H9 (cell line): Measurements from ENCODE around the gene DHODH. TPM values are rescaled to one million over a fixed set of nuclear protein-coding genes. Genes with fewer than 3 reads are reported as not detected.
"Not testable (repeated sequence)": the region's sequence is repeated elsewhere in the genome, so short reads cannot be mapped to it uniquely, and the experiment has no call there.

ENCODE experiments used
- DNase-seq: peaks from one replicate; pipeline ENCODE4 v3.0.0-alpha.2; 2017
- H2AFZ ChIP-seq: one replicate; pipeline ENCODE4 v1.6.1; 2013; ENCODE audit warnings: mild to moderate bottlenecking, low read length, control low read depth, moderate library complexity
- H2AK5ac ChIP-seq: 2 replicates; pipeline ENCODE4 v1.6.1; 2013; ENCODE audit warnings: low read length, control low read depth, mixed read lengths; ENCODE audit not compliant: insufficient read length
- H2BK120ac ChIP-seq: one replicate; pipeline ENCODE4 v1.6.1; 2013; ENCODE audit warnings: low read depth, mild to moderate bottlenecking, low read length, control low read depth, inconsistent platforms; ENCODE audit not compliant: poor library complexity, severe bottlenecking
- H2BK12ac ChIP-seq: 2 replicates; pipeline ENCODE4 v1.6.1; 2013; ENCODE audit warnings: low read length, control low read depth, mixed read lengths, low read depth; ENCODE audit not compliant: insufficient read length
- H2BK15ac ChIP-seq: 2 replicates; pipeline ENCODE4 v1.6.1; 2013; ENCODE audit warnings: low read depth, low read length, control low read depth
- H2BK20ac ChIP-seq: one replicate; pipeline ENCODE4 v1.6.1; 2013; ENCODE audit warnings: low read depth, mild to moderate bottlenecking, low read length, control low read depth, inconsistent platforms; ENCODE audit not compliant: poor library complexity, severe bottlenecking
- H2BK5ac ChIP-seq: 2 replicates; pipeline ENCODE4 v1.6.1; 2013; ENCODE audit warnings: low read length, control low read depth, mixed read lengths; ENCODE audit not compliant: insufficient read length
- H3K14ac ChIP-seq: 2 replicates; pipeline ENCODE4 v1.6.1; 2013; ENCODE audit warnings: low read length, control low read depth; ENCODE audit not compliant: insufficient read depth
- H3K18ac ChIP-seq: 2 replicates; pipeline ENCODE4 v1.6.1; 2013; ENCODE audit warnings: low read depth, mild to moderate bottlenecking, mixed read lengths, low read length, control low read depth; ENCODE audit not compliant: insufficient read length
- H3K23ac ChIP-seq: 2 replicates; pipeline ENCODE4 v1.6.1; 2013; ENCODE audit warnings: low read length, control low read depth, mixed read lengths, low read depth; ENCODE audit not compliant: insufficient read length
- H3K23me2 ChIP-seq: 2 replicates; pipeline ENCODE4 v1.6.1; 2013; ENCODE audit warnings: low read depth, mild to moderate bottlenecking, mixed read lengths, low read length, control low read depth; ENCODE audit not compliant: insufficient read length, poor library complexity, severe bottlenecking
- H3K27ac ChIP-seq: 2 replicates; pipeline ENCODE4 v1.5.1; 2013; ENCODE audit warnings: low read length, control low read depth, mixed read lengths, low read depth; ENCODE audit not compliant: insufficient read length
- H3K27me3 ChIP-seq: 2 replicates; pipeline ENCODE4 v1.6.1; 2013; ENCODE audit warnings: low read length, control low read depth, inconsistent platforms; ENCODE audit not compliant: insufficient read depth
- H3K4ac ChIP-seq: 2 replicates; pipeline ENCODE4 v1.6.1; 2013; ENCODE audit warnings: low read depth, mild to moderate bottlenecking, control low read depth, inconsistent platforms, low read length, moderate library complexity
- H3K4me1 ChIP-seq: 2 replicates; pipeline ENCODE4 v1.6.1; 2013; ENCODE audit warnings: low read length, control low read depth, inconsistent platforms; ENCODE audit not compliant: insufficient read depth
- H3K4me2 ChIP-seq: 2 replicates; pipeline ENCODE4 v1.6.1; 2013; ENCODE audit warnings: low read length, control low read depth, mixed read lengths; ENCODE audit not compliant: insufficient read length, insufficient read depth
- H3K56ac ChIP-seq: 2 replicates; pipeline ENCODE4 v1.6.1; 2013; ENCODE audit warnings: low read depth, mild to moderate bottlenecking, mixed read lengths, low read length, control low read depth; ENCODE audit not compliant: insufficient read length
- H3K79me1 ChIP-seq: 2 replicates; pipeline ENCODE4 v1.6.1; 2013; ENCODE audit warnings: low read depth, mild to moderate bottlenecking, moderate library complexity, low read length, control low read depth, inconsistent platforms; ENCODE audit not compliant: insufficient read depth, poor library complexity, severe bottlenecking
- H3K79me2 ChIP-seq: 2 replicates; pipeline ENCODE4 v1.6.1; 2013; ENCODE audit warnings: low read length, control low read depth, inconsistent platforms; ENCODE audit not compliant: insufficient read depth
- H3K9ac ChIP-seq: 2 replicates; pipeline ENCODE4 v1.6.1; 2013; ENCODE audit warnings: low read length, control low read depth, mixed read lengths; ENCODE audit not compliant: insufficient read length; ENCODE audit errors: extremely low read depth
- H3K9me3 ChIP-seq: one replicate; pipeline ENCODE4 v1.6.1; 2013; ENCODE audit warnings: low read depth, low read length, inconsistent platforms; ENCODE audit not compliant: control insufficient read depth
- H3T11ph ChIP-seq: one replicate; pipeline ENCODE4 v1.6.1; 2013; ENCODE audit warnings: mild to moderate bottlenecking, low read length, control low read depth, inconsistent platforms
- H4K20me1 ChIP-seq: one replicate; pipeline ENCODE4 v1.6.1; 2013; ENCODE audit not compliant: control insufficient read depth, insufficient read length, insufficient read depth
- H4K5ac ChIP-seq: 2 replicates; pipeline ENCODE4 v1.6.1; 2013; ENCODE audit warnings: low read depth, mild to moderate bottlenecking, mixed read lengths, low read length, control low read depth; ENCODE audit not compliant: insufficient read length
- H4K8ac ChIP-seq: replicated peaks from 2 replicates; pipeline ENCODE4 v1.6.1; 2013; ENCODE audit warnings: low read length, control low read depth, mixed read lengths, low read depth; ENCODE audit not compliant: insufficient read length
- H4K91ac ChIP-seq: 2 replicates; pipeline ENCODE4 v1.6.1; 2013; ENCODE audit warnings: low read depth, mild to moderate bottlenecking, moderate library complexity, mixed read lengths, low read length, control low read depth; ENCODE audit not compliant: insufficient read length
- H3K27ac Mint-ChIP-seq, 3 experiments: 2 replicates in 2 of 3; 3 replicates in 1 of 3; pipeline ENCODE4 v1.8.0; 2020 to 2021; ENCODE audit warnings: mixed read lengths in 3 of 3, mild to moderate bottlenecking in 1 of 3, moderate library complexity in 1 of 3
- H3K27me3 Mint-ChIP-seq: 2 replicates; pipeline ENCODE4 v1.8.0; 2021; ENCODE audit warnings: low read depth, mild to moderate bottlenecking, moderate library complexity, mixed read lengths
- H3K36me3 Mint-ChIP-seq, 3 experiments: 2 replicates in 2 of 3; 3 replicates in 1 of 3; pipeline ENCODE4 v1.8.0; 2020 to 2021; ENCODE audit warnings: low read depth in 3 of 3, mixed read lengths in 3 of 3; ENCODE audit not compliant: insufficient read depth in 1 of 3
- H3K4me1 Mint-ChIP-seq, 2 experiments: 2 replicates each; pipeline ENCODE4 v1.8.0; 2020; ENCODE audit warnings: mixed read lengths in 2 of 2
- H3K4me3 Mint-ChIP-seq, 2 experiments: 2 replicates in 1 of 2; 3 replicates in 1 of 2; pipeline ENCODE4 v1.8.0; 2020 to 2021; ENCODE audit warnings: mild to moderate bottlenecking in 2 of 2, mixed read lengths in 2 of 2, moderate library complexity in 1 of 2
- H3K9me3 Mint-ChIP-seq, 2 experiments: 2 replicates in 1 of 2; 3 replicates in 1 of 2; pipeline ENCODE4 v1.8.0; 2020; ENCODE audit warnings: mild to moderate bottlenecking in 2 of 2, mixed read lengths in 2 of 2, moderate library complexity in 1 of 2
- WGBS: extraction: QIAGEN DNeasy Blood & Tissue Kit; methylation state at CpG from one replicate; pipeline ENCODE4 v1.1.7; 2013; ENCODE audit warnings: missing lambda C conversion rate, low lambda C conversion rate, mixed read lengths; ENCODE audit not compliant: insufficient read length; ENCODE audit errors: extremely low coverage; 5-methylcytosine and 5-hydroxymethylcytosine counted together
- total RNA-seq: library from RNA; stranded (reverse); gene quantifications from 2 replicates; pipeline ENCODE4 v1.2.1, GENCODE V29; 2021
- TF ChIP-seq, protein P1 (sequence below): fragments of 200-600 bp; sonication (generic); conservative IDR thresholded peaks from 3 replicates; pipeline ENCODE4 v1.8.0; 2021; ENCODE audit warnings: antibody characterized with exemption, mild to moderate bottlenecking

Gene DHODH
- total RNA-seq, 1 experiment from 2014 or later = 16.4 TPM

DNA sequence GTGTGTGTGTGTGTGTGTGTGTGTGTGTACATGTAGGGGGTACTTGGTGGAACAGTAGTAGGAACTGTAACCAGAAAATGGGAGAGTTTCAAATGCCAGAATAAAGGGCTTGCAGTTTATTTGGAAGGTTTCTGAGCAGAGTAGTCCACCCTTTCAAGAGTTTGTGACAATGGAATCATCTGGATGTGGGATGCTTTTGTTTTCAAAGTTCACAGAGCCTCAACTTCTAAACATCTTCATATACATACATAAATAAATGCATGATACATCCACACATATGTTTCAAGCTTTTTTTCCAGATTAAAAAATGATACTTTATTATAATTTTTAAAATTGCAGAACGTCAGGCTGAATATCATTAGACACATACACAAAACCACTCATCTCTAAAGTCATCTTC lies 5.9 kb upstream of the DHODH start:
- Histone ChIP-seq H3K79me1 (no peaks in the 10 kb centered on the region), H2AK5ac (no peak overlapping the region), H2BK120ac (no peak overlapping the region), H3K27me3 (no peaks in the 10 kb centered on the region), H3K4me2 (no peak overlapping the region), H2BK20ac (no peak overlapping the region), H4K8ac (no peak overlapping the region), H2BK12ac (no peak overlapping the region), H3K9me3 (no peaks in the 10 kb centered on the region), H3K23ac (no peak overlapping the region), H3K18ac (no peak overlapping the region), H4K91ac (no peak overlapping the region), H2BK15ac (no peak overlapping the region), H2BK5ac (no peak overlapping the region), H4K20me1 (no peaks in the 10 kb centered on the region), H3K14ac (no peak overlapping the region), H4K5ac (no peak overlapping the region), H3T11ph (no peak overlapping the region), H3K79me2 (no peaks in the 10 kb centered on the region), H2AFZ (no peak overlapping the region), H3K4me1 (no peaks in the 10 kb centered on the region), H3K23me2 (no peaks in the 10 kb centered on the region), H3K56ac (no peak overlapping the region), H3K27ac (no peak overlapping the region), H3K9ac (no peak overlapping the region), H3K4ac (no peak overlapping the region)
- H3K4me1 Mint-ChIP-seq = no peaks in the 10 kb centered on the region
- WGBS = no CpG with 5 or more reads among the region's 1 CpG
- no peak overlapping the region for H3K27ac Mint-ChIP-seq
- H3K27me3 Mint-ChIP-seq = peaks cover 28% of the 10 kb centered on the region
- TF ChIP-seq, protein P1, sequence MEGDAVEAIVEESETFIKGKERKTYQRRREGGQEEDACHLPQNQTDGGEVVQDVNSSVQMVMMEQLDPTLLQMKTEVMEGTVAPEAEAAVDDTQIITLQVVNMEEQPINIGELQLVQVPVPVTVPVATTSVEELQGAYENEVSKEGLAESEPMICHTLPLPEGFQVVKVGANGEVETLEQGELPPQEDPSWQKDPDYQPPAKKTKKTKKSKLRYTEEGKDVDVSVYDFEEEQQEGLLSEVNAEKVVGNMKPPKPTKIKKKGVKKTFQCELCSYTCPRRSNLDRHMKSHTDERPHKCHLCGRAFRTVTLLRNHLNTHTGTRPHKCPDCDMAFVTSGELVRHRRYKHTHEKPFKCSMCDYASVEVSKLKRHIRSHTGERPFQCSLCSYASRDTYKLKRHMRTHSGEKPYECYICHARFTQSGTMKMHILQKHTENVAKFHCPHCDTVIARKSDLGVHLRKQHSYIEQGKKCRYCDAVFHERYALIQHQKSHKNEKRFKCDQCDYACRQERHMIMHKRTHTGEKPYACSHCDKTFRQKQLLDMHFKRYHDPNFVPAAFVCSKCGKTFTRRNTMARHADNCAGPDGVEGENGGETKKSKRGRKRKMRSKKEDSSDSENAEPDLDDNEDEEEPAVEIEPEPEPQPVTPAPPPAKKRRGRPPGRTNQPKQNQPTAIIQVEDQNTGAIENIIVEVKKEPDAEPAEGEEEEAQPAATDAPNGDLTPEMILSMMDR = no peak
- H3K4me3 Mint-ChIP-seq = no peak overlapping the region
- no peaks in the 10 kb centered on the region; a peak in 1 of 5 replicates for H3K9me3 Mint-ChIP-seq
- DNase-seq = no peak
- no peaks in the 10 kb centered on the region for H3K36me3 Mint-ChIP-seq

DNA sequence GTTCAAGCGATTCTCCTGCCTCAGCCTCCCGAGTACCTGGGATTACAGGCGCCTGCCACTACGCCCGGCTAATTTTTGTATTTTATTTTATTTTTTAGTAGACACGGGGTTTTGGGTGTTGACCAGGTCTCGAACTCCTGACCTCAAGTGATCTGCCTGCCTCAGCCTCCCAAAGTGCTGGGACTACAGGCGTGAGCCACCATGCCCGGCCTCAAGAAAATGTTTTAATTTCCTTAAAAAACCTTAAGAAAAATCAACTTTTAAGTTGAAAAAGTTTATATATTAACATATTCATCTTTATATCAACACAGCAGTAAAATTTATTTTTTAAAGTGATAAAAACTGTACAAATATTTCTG lies 500 bp upstream of the DHODH start:
- H2BK120ac ChIP-seq, H4K91ac ChIP-seq: not testable (repeated sequence)

More for the DNA sequence above, 500 bp upstream of the DHODH start:
- H3K4me2 ChIP-seq, H2BK15ac ChIP-seq, H3K27ac ChIP-seq, H3K9me3 ChIP-seq, H3T11ph ChIP-seq, H3K36me3 Mint-ChIP-seq, H4K5ac ChIP-seq, H3K27ac Mint-ChIP-seq, H4K20me1 ChIP-seq, H3K23me2 ChIP-seq, H3K4me1 ChIP-seq, DNase-seq, H3K79me1 ChIP-seq, H3K4me1 Mint-ChIP-seq, H2BK5ac ChIP-seq, H3K18ac ChIP-seq, H3K79me2 ChIP-seq, H3K56ac ChIP-seq, H2BK20ac ChIP-seq, H3K9ac ChIP-seq, H4K8ac ChIP-seq, H3K27me3 ChIP-seq, H3K23ac ChIP-seq, H2AFZ ChIP-seq, H3K9me3 Mint-ChIP-seq, H3K14ac ChIP-seq, H2AK5ac ChIP-seq, H3K4ac ChIP-seq, H2BK12ac ChIP-seq: not testable (repeated sequence)
- peaks cover 26% of the 10 kb centered on the region for H3K27me3 Mint-ChIP-seq
- peak overlapping the region; percentile 84 to 97; a peak in 3 of 5 replicates for H3K4me3 Mint-ChIP-seq
- WGBS = no CpG with 5 or more reads among the region's 9 CpGs
